HG03103 (cell line): ENCODE data around the gene LDAH.

Experiments
- ATAC-seq: cut with Tn5 transposase; IDR thresholded peaks from one replicate; pipeline ENCODE4 v1.9.1; 2021; ENCODE audit warnings: low read depth; ENCODE audit not compliant: unreplicated experiment

Gene LDAH

DNA sequence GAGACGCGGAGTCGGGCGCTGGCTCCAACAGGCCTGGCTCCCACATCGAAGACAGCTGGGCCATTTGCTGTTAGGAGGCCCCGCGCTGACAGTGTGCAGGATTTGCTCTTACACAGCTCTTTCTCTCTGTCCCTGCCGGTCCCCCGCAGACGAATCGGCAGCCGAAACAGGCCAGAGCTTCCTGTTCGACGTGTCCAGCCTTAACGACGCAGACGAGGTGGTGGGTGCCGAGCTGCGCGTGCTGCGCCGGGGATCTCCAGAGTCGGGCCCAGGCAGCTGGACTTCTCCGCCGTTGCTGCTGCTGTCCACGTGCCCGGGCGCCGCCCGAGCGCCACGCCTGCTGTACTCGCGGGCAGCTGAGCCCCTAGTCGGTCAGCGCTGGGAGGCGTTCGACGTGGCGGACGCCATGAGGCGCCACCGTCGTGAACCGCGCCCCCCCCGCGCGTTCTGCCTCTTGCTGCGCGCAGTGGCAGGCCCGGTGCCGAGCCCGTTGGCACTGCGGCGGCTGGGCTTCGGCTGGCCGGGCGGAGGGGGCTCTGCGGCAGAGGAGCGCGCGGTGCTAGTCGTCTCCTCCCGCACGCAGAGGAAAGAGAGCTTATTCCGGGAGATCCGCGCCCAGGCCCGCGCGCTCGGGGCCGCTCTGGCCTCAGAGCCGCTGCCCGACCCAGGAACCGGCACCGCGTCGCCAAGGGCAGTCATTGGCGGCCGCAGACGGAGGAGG is 152.4 kb downstream of the LDAH start:
- ATAC-seq, result no peak

GRCh38 chr2:20669562-20670314 is 153.2 kb downstream of the LDAH start:
- no peak for ATAC-seq

DNA sequence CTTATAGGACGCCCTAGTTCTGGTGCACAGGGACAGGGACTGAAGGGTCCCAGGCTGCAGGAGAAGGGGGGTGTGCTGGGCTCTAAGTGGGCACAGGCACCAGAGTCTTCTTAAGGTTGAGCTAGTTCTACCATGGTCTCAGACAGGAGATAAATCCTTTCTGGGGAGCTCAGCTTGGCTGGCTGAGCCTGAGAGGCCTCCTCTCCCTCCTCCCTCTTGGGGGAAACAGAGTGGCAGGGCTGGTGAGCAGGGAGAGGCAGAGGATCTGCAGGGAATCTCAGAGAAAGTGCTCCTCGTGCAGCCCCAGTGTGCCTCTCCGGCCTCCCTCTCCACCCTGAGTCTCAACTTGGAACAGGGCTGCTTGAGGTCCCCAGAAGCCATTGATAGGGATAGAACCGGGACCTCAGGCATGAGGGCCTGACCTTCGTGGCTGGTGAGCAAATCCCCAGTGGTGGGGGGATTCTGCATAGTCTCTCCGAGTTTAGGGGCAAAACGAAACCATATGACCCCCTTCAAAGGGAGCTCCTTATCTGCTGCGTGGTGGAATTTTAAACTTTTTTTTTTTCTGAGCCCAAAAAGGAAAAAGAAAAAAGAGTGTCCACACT is 153.9 kb downstream of the LDAH start:
- ATAC-seq, result no peak

DNA sequence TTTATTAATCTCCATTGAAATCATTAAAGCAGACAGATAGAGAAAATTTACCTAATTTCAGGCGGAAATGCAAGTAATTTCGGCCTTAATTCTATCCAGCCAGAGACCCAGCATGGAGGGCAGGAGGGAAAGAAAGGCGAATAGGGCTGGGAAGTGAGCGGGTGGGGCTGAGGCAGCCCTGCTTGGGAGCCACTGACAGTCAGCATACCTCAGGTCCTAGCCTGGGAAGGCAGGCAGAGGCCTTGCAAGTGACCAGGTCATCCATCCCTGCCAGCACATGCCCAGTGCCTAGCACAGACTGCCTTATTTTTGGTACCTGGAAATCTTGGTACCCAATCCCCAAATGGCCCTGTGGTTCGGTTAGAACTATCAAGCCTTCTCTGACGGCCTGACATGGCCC is 154.4 kb downstream of the LDAH start:
- no peak for ATAC-seq

GRCh38 chr2:20667531-20668401 is 155.1 kb downstream of the LDAH start:
- ATAC-seq, result no peak

DNA sequence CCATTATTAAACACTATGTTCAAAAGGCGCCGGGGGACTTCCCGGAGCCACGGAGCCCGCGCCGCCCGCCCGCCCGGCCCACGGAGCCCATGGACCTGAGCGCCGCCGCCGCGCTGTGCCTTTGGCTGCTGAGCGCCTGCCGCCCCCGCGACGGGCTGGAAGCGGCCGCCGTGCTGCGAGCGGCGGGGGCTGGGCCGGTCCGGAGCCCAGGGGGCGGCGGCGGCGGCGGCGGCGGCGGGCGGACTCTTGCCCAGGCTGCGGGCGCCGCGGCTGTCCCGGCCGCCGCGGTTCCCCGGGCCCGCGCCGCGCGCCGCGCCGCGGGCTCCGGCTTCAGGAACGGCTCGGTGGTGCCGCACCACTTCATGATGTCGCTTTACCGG is 155.8 kb downstream of the LDAH start:
- ATAC-seq, result no peak

DNA sequence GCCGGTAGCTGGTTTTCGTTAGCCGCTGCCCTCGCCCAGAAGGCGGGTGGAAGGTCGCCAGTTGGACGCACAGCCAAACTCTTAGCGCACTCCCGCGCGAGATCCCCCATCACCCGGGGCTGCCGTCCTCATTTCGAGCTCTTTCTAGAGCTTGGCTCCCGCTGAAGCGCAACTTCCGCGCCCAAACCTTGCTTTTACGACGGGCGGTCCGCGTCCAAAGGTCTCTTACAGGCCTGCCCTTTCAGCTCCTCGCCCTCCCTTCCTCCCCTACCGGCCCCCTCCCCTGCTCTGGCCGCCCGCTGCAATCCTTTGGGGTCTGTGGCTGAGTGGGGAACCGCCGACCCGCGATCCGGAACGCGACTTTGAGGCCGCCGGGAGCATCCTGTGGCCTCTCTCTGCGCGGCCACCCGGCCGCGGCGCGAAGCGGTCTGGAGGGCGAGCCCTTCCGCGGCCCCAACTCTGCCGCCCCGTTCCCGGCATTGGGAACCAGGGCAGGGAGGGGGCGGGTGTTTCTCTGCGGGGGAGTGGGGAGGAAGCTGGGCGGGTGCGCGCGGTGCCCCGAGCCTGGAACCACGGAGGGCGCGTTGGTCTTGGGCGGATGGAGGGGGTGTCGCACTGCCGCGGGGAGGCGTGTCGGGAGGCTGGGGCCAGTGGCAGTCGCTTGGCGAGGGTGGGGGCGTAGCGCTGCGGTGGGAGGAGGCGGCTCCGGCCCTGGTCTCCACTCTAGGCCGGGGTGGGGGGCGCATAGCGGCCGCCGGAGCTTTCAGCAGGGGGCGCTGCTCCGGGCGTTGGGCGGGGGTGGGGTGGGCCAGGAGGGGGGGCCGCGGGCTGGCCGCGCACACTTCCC is 156.4 kb downstream of the LDAH start, which contains the start of gene GDF7:
TSS of gene GDF7 (plus strand) at position 841 of the 847 bp plus-strand sequence. CDS start 96 bp downstream, outside the sequence.
- ATAC-seq, result no peak

DNA sequence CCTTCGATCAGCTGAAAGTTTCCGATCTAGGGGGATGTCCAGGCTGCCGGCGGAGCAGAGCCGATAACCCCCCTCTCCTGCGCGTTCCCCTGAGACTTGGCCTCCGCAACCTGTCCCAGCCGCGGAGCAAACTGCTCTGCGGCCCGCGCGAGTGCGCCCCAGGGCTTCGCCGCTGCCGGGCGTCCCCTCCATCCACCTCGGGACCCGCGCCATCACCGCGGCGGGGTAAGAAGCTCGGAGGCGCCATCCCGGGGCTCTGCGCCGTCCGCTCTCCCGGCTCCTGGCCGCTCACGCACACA is 156.9 kb downstream of the LDAH start:
- ATAC-seq, result no peak

DNA sequence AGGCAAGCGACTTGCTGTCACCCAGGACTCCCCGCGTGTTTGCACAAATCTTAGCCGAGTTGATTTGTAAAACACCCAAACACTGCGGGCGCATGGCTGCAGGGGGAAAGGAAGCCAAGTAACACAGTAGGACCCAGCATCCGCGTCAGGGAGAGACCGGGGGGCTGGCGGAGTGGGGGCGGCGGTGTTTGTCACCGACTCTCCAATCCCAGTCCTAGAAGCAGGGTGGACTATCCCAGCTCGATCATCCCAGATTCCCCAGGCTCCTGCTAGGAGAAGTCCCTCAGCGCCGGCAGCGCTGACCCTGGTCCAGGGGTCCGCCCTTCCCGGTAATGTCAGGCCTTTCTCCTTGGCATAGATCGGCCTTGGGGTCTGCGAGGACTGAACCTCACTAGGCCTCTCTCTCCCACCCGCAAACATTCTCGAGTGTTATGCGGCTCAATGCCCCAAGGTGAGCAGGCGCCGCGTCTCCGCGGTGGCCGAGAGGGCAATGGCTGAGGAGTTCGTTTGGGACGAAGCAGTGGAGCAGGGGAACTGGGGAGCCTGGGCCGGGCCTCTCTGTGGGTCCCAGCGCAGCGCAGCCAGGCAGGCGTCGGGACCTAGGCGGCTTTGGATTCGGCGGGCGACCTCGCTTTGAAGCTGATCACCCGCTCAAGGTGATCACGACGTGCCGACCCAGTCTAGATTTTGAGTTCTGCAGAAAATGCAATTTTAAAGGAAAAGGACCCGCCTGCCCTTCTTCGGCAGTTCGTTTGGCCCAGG is 157.5 kb downstream of the LDAH start:
- ATAC-seq, result no peak

- ATAC-seq, result no peak
Observed at GRCh38 chr2:20664431-20665242, 158.3 kb downstream of the LDAH start.

- ATAC-seq, result no peak
Observed at GRCh38 chr2:20664071-20664390, 158.9 kb downstream of the LDAH start.

GRCh38 chr2:20663196-20664070 is 159.5 kb downstream of the LDAH start:
- ATAC-seq, result no peak

DNA sequence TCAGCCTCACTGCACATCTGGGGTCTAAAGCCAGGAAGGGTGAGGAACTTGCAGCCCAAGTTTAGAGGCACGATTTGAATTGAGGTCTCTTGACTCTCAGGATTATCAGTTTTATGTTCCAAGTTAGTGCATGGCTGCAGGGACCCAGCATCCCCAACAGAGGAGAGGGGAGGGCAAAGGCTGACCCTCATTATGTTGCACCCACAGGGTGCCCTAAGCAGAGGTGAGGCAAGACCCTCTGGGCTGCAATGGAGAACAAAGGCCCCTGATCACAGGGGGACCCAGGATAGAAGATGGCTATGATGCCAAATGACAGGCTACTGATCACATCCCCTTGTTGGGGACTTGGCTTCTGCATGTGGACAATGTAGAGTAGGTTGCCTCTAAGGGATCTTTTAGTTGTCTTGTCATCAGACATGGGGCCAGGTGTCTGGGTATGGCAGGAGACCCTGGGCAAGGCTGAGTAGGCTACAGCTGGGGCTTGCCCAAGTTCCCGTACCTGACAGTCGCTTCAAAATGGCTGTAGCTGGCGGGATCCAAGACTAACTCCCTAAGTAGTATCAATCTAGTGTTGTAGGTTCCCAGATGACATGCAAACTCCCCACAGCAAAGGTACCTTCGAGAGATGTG is 160.5 kb downstream of the LDAH start:
- no peak for ATAC-seq

DNA sequence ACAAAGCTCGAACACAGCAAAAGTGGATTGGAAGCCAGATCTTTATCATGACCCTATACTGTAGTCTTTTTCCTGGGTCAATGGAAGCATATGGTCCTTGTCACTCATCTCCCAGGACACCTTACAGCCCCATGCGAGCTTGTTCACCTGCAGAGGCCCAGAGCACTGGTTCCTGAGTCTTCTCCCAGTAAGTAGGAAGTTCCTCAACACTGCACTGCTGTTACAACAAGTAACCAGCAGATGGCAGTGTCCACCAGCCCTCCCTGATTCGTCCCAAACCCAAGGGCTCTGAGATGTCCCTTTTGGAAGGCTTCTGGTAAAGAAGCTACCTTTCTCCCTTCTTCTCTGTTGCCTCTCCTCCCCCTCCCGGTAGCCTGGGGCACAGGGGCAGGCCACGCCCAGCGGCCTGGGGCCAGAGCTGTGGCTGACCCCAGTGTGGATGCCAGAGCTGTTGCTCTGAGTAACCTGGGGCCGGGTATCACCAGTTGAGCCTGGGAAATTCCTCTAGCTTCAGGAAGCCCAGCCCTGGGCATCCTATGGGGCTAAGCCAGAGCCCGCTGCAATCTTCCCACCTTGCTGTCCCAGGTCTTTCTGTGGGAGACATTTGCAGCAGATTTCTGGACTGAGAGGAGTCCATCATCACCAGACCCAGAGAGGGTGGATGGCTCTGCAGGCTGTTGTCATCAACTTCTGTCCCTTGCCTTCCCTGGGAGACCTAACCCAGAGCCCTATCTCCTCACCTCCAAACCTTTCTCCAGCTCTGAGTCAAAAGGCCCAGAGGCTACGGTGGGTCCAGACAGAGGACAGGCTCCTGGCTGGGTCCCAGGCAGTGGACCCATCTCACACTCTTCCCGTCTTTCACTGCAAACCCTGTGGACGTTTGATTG is 161.2 kb downstream of the LDAH start:
- peak; percentile 42 for ATAC-seq

DNA sequence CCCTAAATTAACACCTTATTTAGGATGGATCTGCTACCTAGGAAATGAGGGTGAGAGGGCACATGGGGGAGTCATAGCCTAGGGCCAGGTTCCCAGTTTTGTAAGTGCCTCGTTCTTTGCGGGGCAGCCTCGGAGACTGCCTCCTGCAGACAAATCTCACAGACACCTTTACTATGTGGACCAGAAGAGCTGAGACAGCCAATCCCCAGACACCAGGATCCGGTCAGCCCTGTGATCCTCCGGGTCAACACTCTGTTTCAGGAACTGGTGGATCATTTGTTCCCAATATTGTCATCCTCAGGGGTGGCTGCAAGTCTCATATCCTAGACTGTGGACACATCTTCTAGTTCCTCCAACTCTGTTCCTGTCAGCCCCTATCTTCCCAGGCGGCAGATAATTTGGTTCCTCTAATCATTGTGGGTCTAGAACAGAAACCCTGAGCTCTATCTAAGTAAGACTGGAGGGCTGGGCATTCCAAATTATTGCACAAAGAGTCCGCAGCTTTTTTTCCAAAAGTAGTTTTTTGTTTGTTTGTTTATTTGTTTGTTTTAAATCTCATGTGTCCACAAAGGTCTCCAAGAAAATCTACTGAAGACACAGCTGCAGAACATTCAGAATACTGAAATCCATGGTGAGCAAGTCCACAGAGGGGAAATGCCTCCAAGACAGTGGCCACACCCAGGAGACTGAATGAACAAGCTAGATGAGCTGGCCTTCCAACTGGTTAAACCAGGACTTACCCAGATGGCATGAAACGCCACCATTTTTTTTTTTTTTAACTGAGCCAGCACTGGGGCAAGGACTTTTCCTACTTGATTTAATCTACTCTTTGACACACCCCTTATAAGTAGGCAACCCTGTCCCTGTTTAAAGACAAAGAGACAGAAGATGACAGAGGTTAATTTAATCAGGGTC is 162.1 kb downstream of the LDAH start:
- ATAC-seq, result no peak
